GM18907 (cell line): ENCODE measurements around the gene HSPH1.

Experiments used
- ATAC-seq: cut with Tn5 transposase; IDR thresholded peaks from one replicate; pipeline ENCODE4 v1.9.1; 2021; ENCODE audit warnings: mild to moderate bottlenecking, moderate library complexity; ENCODE audit not compliant: unreplicated experiment

HSPH1 gene

GRCh38 chr13:31161557-31162150 lies at the start of gene HSPH1:
TSS of gene HSPH1 (minus strand) at chr13:31161904. CDS start at chr13:31161582, 322 bp downstream.
- peak; percentile 88 for ATAC-seq

- no peak for ATAC-seq
These were observed 48.1 kb upstream of the HSPH1 start for GRCh38 chr13:31209841-31210210.

- ATAC-seq, result no peak
These were observed 47.6 kb upstream of the HSPH1 start for GRCh38 chr13:31209172-31209840.

GRCh38 chr13:31208559-31209122 lies 46.9 kb upstream of the HSPH1 start:
- no peak for ATAC-seq

GRCh38 chr13:31207661-31208552 lies 46.2 kb upstream of the HSPH1 start:
- ATAC-seq, result no peak

- no peak for ATAC-seq
These were observed 42.9 kb upstream of the HSPH1 start for GRCh38 chr13:31204592-31204991.

GRCh38 chr13:31201341-31202031 lies 39.8 kb upstream of the HSPH1 start:
- ATAC-seq, result no peak

GRCh38 chr13:31200637-31200971 lies 38.9 kb upstream of the HSPH1 start:
- peak; percentile 32 for ATAC-seq

GRCh38 chr13:31199849-31200636 lies 38.3 kb upstream of the HSPH1 start, which contains the start of gene B3GLCT:
TSS of gene B3GLCT (plus strand) at chr13:31199975. CDS start at chr13:31200085, 110 bp downstream.
- ATAC-seq, result peak; percentile 89

- ATAC-seq, result no peak
These were observed 37.8 kb upstream of the HSPH1 start for GRCh38 chr13:31199527-31199848.

- ATAC-seq, result no peak
These were observed 36.8 kb upstream of the HSPH1 start for GRCh38 chr13:31198519-31198918.

- no peak for ATAC-seq
These were observed 35.3 kb upstream of the HSPH1 start for GRCh38 chr13:31196992-31197391.

- no peak for ATAC-seq
These were observed 33.9 kb upstream of the HSPH1 start for GRCh38 chr13:31195616-31196015.

- no peak for ATAC-seq
These were observed 30.6 kb upstream of the HSPH1 start for GRCh38 chr13:31192306-31192705.

GRCh38 chr13:31191748-31192147 lies 30.0 kb upstream of the HSPH1 start:
- no peak for ATAC-seq

GRCh38 chr13:31184981-31185645 lies 23.4 kb upstream of the HSPH1 start:
- ATAC-seq, result no peak

GRCh38 chr13:31184451-31184850 lies 22.7 kb upstream of the HSPH1 start:
- no peak for ATAC-seq

GRCh38 chr13:31182987-31183386 lies 21.3 kb upstream of the HSPH1 start:
- no peak for ATAC-seq

- ATAC-seq, result no peak
These were observed 18.1 kb upstream of the HSPH1 start for GRCh38 chr13:31179754-31180153.

GRCh38 chr13:31179241-31179640 lies 17.5 kb upstream of the HSPH1 start:
- ATAC-seq, result no peak
